Posterior cingulate gyrus (tissue), 11 donors: Measurements from ENCODE around the gene OR6K2.

Source experiments
- DNase-seq, 10 donors: peaks; one replicate each; pipeline versions ENCODE4 v3.0.0 to v3.0.0-alpha.2; 2020 to 2021; ENCODE audit warnings: mixed read lengths in 3 of 10
- intact Hi-C: fragments of 100-400 bp; cut with DNase I; formaldehyde crosslinking; loops from one replicate; pipeline ENCODE4 v1.15.1; 2023

OR6K2 gene

DNA sequence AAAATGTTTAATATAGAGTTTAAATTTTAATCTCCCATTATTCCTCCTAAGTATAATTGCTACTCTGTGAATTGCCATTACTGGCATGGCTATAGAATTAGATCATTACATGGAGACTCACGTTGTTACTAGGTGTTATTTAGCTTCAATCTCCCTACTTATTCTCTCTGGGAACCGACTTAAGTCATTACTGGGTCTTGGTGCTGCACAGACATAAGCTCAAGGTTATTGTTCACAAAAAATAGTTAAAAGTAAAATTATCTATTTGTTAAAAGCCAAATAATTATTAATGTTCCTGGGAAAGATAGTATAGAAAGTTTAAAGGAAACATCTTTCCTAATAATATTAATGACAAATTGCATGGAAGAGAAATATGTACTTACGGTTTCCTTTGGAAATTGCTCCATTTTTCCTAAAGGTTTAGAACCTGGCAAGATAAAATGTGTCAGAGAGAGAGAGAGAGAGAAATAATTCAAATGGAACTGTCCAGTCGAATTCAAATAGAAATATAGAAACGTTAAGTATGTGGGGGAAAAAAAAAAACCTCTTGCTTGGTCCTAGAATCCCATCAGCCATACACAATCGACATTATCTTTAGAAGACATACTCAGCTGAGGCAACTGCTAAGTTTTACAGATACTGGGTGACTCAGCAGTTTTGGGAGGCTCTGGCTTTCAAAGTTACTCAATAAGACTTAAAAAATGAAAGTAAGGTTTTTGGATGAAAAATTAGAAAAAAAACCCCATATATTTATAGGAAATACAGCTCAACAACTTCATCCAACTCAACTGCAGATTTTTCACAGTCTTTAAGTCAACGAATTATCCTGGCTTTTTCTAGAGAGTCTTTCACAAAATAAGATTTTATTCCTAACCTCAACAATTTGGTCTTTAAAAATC, 14.1 kb downstream of the OR6K2 start, which contains the start of gene SPTA1:
Gene SPTA1 (minus strand): TSS at position 605 of the 899 bp plus-strand sequence. CDS start 198 bp downstream, at position 407.
- no peak for DNase-seq
- intact Hi-C loops, result no loop called here

DNA sequence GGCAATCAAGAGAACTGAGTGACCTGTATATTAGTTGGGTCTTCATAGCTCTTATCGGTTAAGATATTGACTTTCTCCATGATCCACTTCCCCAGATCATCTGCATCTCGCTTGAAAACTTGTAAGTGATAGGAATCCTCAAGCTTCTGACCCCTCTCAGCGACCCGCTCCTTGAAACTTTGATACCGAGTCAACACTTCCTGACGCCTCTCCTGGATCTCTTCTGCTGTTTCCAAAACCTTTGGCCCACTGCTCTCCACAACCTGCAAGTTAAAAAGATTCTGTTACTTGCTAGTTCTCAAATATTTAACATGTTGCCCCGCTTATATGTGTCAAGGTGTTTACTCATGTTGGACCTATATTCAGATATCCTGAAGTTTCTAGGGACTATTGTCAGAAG, 15.4 kb downstream of the OR6K2 start:
- intact Hi-C loops, result no loop called here

DNA sequence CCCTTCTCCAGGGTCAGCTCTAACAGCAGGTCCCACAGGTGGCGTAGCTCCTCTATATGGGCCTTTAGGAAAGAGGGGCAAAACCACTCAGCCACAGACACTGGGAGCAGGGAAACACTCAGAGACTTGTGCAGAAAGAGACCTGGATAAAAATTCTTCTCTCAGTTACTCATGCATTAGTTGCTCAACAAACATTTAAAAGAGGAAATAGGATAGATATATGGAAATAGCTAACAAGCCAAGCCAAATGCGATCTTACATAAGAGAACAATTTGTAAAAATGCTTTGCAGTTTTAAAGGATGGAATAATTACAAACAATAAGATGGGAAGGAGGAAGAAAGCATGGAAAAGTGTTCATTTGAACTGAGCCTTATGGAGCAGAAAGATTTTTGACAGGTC, 18.8 kb downstream of the OR6K2 start:
- no peak for DNase-seq
- intact Hi-C loops, result no loop called here

More for the DNA sequence above, 15.4 kb downstream of the OR6K2 start:
- DNase-seq, result no peak

DNA sequence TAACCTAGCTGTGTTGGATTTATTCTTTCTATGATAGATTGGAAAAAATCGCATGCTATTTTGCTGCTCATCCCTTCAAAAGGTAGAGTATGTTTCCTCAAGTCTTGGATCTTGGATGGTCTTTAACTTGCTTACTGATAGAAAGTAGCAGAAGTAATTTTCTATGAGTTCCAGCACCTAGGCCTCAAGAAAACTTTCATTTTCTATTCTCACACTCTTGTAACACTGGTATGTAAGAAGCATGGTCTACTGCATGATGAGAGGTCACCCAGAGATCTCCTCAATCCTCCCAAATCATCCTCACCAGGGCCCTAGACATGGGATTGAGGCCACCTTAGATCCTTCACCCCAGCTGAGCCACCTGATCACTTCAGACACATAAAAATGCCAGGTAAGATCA, 21.2 kb downstream of the OR6K2 start:
- no peak for DNase-seq
- intact Hi-C loops, result no loop called here

DNA sequence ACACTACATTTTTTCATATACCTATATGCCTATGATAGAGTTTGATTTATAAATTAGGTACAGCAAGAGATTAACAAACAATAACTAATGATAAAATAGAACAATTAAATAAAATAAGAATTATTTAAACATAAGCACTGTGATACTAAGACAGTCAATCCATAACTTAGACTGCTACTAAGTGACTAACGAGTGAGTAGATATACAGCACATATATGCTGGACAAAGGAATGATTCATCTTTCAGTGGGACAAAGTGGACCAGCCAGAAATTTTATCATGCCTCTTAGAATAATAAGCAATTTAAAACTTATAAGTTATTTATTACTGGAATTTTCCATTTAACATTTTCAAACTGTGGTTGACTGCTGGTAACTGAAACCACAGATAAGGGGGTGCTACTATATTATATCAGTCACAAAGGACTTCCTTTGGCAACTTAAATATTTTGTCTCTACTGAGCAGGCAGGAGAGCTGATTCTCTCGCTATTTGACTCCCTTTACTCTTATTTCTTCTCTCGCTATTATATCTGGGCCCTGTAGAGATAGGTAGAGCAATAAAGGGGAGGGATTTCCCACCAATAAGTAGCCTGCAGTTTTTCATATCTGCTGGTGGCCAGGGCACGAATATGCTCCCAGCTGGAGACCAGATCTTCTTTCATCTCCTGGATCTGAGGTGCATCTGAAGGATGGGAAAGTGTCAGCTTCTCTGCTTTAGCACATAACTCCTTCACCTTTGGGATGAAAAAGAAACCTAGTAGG, 24.7 kb downstream of the OR6K2 start:
- no peak for DNase-seq

DNA sequence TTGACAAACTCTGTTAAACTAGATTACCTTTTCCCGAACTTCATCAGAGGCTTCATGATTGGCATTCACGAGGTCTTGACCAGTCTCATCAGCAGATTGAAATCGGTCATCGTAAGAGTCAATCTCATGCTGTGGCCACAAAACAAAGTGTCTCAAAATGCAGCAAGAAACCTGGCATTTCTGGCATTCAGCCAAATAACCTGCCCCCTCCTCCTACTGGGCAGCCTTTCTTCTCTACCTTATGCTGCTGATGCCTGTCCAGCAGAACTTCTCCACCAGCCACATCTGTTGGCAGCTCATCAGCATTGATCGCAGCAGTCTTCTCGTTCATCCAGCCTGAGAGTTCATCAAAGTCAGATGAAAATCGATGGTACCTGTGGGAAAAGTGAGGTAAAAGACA, 26.1 kb downstream of the OR6K2 start:
- intact Hi-C loops, result no loop called here

More for the DNA sequence above, 24.7 kb downstream of the OR6K2 start:
- intact Hi-C loops, result no loop called here

DNA sequence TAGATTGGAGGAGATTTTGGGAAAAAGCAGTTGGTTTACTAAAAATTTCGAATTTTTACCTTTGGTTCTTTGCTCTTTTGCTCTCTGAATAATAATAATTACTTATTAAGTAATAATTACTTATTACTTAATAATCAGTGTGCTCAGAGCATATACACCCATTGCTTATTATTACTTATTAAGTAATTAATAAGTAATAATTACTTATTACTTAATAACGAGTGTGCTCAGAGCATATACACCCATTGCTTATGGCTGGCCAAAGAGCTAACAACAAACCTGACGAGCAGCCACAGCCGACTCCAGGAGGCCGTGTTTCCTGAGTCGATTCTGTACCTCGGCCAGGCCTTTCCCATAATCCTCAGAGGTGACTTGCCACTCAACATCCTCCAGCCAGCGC, 34.4 kb downstream of the OR6K2 start:
- intact Hi-C loops, result no loop called here
- peak in 1 of 10 donors; percentile 39 for DNase-seq

More for the DNA sequence above, 26.1 kb downstream of the OR6K2 start:
- DNase-seq, result no peak

DNA sequence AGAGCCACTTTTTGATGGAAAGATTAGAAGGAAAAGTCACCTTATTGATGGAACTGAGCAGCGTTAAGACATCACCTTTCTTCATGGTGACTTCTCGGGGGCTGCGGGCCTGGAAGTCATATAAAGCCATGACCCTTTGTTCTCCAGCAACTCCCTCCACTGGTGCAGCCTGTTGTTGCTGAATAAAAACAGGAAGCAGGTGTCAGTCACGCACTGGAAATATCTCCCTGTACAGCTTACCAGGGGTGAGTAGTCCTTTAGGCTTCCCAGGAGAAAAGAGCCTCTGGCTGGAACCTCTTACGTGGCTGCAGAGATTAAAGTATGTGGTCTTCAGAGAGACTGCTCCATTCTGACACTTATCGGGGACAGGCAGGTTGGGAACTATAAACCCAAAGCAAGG, 45.9 kb downstream of the OR6K2 start:
- intact Hi-C loops, result no loop called here
- no peak for DNase-seq

DNA sequence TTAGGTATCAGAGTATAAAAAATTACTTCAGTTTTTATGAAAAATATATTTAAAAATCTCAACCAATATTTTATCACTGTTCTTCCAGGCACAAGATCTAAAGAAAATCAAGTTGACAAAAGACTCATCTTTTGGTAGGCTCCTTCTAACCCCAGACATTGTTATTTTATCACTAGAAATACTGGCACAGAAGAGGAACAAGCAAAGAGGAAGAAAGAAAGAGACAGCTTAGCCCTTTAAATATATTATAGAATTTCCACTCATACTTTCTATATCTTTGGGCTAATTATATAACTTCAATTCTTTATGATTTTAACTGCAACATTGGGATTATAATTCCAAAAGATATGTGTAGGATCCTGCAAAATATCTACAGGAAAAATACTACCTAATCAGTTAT, 46.4 kb downstream of the OR6K2 start:
- intact Hi-C loops, result no loop called here
- DNase-seq, result no peak

DNA sequence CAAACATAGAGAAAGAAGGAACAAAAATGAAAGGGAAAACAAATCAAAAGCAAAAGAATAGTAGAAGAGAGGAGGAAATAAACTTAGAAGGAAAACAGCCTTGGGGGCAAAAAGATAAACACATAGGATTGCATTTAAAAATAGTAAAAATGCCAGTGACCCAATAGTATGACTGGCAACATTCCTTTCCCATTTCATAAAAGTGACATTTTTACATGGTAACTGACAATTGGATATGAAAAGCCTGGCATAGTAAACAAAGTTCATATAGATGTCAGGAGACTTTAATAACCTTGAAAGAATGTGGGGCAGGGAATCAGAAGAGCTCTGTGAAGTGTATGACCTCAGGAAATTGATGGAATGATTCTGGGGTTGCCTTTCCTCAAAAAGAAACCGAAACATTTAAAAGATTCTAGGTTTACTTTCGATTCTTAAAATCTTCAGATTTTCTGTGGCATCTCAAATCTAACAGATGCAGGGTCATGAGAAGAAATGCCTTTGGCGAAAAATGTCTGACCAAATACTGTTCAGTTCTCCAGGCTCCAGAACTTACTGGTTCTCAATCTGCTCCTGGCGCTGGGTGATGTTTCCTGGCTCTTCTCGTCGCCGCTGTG, 47.6 kb downstream of the OR6K2 start:
- no peak for DNase-seq
- intact Hi-C loops, result no loop called here
